Adrenal gland (tissue), 12 donors: ENCODE measurements around the gene TENM4. TPM values are rescaled to one million over a fixed set of nuclear protein-coding genes. Genes with fewer than 3 reads are reported as not detected.

Source experiments
- DNase-seq, 7 donors: peaks; one replicate each; pipeline ENCODE4 v3.0.0-alpha.2; 2019 to 2020
- H3K27ac ChIP-seq, 5 donors: fragments of 200-600 bp; sonication (generic) in 4 of 5; 1 replicate in 3 of 5; 2 replicates in 2 of 5; pipeline versions ENCODE4 v1.5.1 to v1.8.0; 2016 to 2020; ENCODE audit warnings: mild to moderate bottlenecking in 1 of 5
- H3K27me3 ChIP-seq: fragments of 200-600 bp; 2 replicates; pipeline ENCODE4 v1.8.0; 2021
- H3K36me3 ChIP-seq, 2 donors: fragments of 200-600 bp; replicated peaks in 1 of 2; 1 replicate in 1 of 2; 2 replicates in 1 of 2; pipeline versions ENCODE4 v1.5.1 to v1.8.0; 2018 to 2022
- H3K4me1 ChIP-seq, 2 donors: fragments of 200-600 bp; replicated peaks in 1 of 2; 1 replicate in 1 of 2; 2 replicates in 1 of 2; pipeline versions ENCODE4 v1.5.1 to v1.8.0; 2018 to 2021
- H3K4me3 ChIP-seq, 4 donors: fragments of 200-600 bp; sonication (generic) in 3 of 4; one replicate each; pipeline ENCODE4 v1.5.1; 2016 to 2018
- H3K9me3 ChIP-seq, 3 donors: fragments of 200-600 bp; sonication (generic) in 1 of 3; replicated peaks in 1 of 3; 1 replicate in 2 of 3; 2 replicates in 1 of 3; pipeline versions ENCODE4 v1.5.1 to v1.8.0; 2016 to 2021
- POLR2A ChIP-seq, 2 donors: fragments of 450-650 bp; IDR thresholded peaks; one replicate each; pipeline ENCODE4 v1.6.1; 2017; ENCODE audit warnings: antibody characterized with exemption in 2 of 2, mild to moderate bottlenecking in 2 of 2, moderate library complexity in 1 of 2
- WGBS, 4 donors: extraction: QIAGEN DNeasy Blood & Tissue Kit in 2 of 4; methylation state at CpG; one replicate each; pipeline versions ENCODE4 v1.1.5 to v1.1.7; 2013 to 2017; 5-methylcytosine and 5-hydroxymethylcytosine counted together
- intact Hi-C, 2 donors: fragments of 100-400 bp; cut with DNase I; formaldehyde crosslinking; loops; one replicate each; pipeline versions ENCODE4 v1.14.1 to v1.15.0; 2022 to 2023
- polyA plus RNA-seq, 3 donors: library from polyadenylated mRNA; stranded (reverse); fragments of 200-250 nt in 2 of 3; fragments of 350-450 nt in 1 of 3; fragmentation: Illumina TruSeq in 1 of 3; extraction: RNeasy Lipid Tissue Mini Kit (QIAGEN cat#74804) in 1 of 3; gene quantifications; one replicate each; pipeline ENCODE4 v1.2.3, GENCODE V29; 2013 to 2014
- total RNA-seq, 9 donors: library from RNA; depleted of rRNA in 4 of 9; stranded (reverse); fragments of >200 nt in 4 of 9; fragments of 120-200 nt in 1 of 9; fragmentation: NEBNext Ultra II Directional in 1 of 9; extraction: Animal tissue kit (Norgen Biotek cat#: 25700) in 1 of 9; gene quantifications; one replicate each; pipeline versions ENCODE4 v1.1.0 to v1.2.4, GENCODE V29; 2013 to 2023
- TF ChIP-seq, protein P1 (sequence below), 6 experiments: fragments of 450-650 bp in 4 of 6; fragments of 200-600 bp in 2 of 6; sonication (generic) in 1 of 6; IDR thresholded peaks; 1 replicate in 5 of 6; 2 replicates in 1 of 6; pipeline versions ENCODE4 v1.5.1 to v1.8.0; 2016 to 2021; ENCODE audit warnings: antibody characterized with exemption in 6 of 6, mild to moderate bottlenecking in 2 of 6, moderate library complexity in 1 of 6
- donor health status: healthy with polysubstance abuse.
- donor health status: Bipolar disorder and iron deficiency.
- donor health status: DM: yes; HTN: yes; CAD: no.
- donor health status: DM: no; HTN: no; CAD: no.
- donor health status: DM: no; HTN: no; CAD: no.
- donor health status: DM: yes; HTN: yes; CAD: no.

The TENM4 gene
- total and polyA plus RNA-seq, 12 donors: 0.74 to 24.9 (median 6.7) TPM

DNA sequence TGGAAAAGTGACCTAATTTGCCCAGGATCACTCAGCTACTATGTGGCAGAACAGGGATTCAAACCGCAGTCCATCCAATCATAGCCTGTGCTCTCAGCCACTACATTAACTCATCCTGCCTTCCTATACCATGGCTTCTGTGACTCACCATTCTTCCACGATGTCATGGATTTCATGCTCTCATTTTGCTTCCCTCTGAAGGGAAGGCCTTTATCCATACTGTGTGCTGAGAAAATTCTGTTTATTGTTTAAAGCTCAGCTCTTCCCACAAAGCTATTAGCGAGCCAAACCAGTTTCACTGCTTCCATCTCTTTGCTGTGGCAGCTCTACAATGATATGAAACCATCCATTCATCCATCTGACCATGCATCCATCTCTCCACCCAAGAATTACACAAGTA, 289.9 kb downstream of the TENM4 start:
- intact Hi-C loops: no loop called here
- 56 to 58% (median 57%) methylated on average over 3 of the region's 3 CpGs for WGBS, 4 donors

DNA sequence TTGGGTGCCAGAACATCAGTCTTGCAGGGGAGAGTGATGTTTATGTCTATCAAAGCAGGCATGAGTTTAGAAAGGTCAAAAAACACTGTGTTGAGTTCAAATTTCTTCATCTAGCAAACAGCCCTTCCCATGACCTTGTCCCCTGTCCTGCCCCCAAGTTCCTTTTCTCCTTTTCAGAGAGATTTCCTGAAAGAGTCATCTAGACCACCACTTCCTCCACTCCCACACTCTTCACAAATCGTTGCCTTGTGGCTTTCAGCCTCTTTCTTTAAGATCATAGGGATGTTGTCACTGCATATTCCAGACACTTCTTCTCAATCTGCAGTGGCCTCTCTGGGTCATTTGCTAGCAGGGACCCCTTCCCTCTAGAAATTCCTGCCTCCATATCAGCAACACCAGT, 290.5 kb downstream of the TENM4 start:
- H3K27me3 ChIP-seq: no peaks in the 10 kb centered on the region
- H3K9me3 ChIP-seq: no peaks in the 10 kb centered on the region
- no peak for DNase-seq
- no peaks in the 10 kb centered on the region for H3K4me1 ChIP-seq
- no peaks in the 10 kb centered on the region for H3K36me3 ChIP-seq
- H3K4me3 ChIP-seq: no peak overlapping the region
- WGBS, 4 donors: 17 to 48% (median 36%) methylated on average over 1 of the region's 1 CpG
- no peak overlapping the region for H3K27ac ChIP-seq
- TF ChIP-seq POLR2A (IDR thresholded peaks at IDR 0.05): no peak
- TF ChIP-seq, protein P1, sequence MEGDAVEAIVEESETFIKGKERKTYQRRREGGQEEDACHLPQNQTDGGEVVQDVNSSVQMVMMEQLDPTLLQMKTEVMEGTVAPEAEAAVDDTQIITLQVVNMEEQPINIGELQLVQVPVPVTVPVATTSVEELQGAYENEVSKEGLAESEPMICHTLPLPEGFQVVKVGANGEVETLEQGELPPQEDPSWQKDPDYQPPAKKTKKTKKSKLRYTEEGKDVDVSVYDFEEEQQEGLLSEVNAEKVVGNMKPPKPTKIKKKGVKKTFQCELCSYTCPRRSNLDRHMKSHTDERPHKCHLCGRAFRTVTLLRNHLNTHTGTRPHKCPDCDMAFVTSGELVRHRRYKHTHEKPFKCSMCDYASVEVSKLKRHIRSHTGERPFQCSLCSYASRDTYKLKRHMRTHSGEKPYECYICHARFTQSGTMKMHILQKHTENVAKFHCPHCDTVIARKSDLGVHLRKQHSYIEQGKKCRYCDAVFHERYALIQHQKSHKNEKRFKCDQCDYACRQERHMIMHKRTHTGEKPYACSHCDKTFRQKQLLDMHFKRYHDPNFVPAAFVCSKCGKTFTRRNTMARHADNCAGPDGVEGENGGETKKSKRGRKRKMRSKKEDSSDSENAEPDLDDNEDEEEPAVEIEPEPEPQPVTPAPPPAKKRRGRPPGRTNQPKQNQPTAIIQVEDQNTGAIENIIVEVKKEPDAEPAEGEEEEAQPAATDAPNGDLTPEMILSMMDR (IDR thresholded peaks at IDR 0.05): no peak
- intact Hi-C loops: no loop called here

More for the DNA sequence above, 289.9 kb downstream of the TENM4 start:
- no peaks in the 10 kb centered on the region for H3K36me3 ChIP-seq
- no peaks in the 10 kb centered on the region for H3K27me3 ChIP-seq
- no peak for DNase-seq
- TF ChIP-seq, protein P1 (IDR thresholded peaks at IDR 0.05): no peak
- TF ChIP-seq POLR2A (IDR thresholded peaks at IDR 0.05): no peak
- no peak overlapping the region for H3K27ac ChIP-seq
- H3K9me3 ChIP-seq: no peaks in the 10 kb centered on the region
- H3K4me1 ChIP-seq: no peaks in the 10 kb centered on the region
- no peak overlapping the region for H3K4me3 ChIP-seq

DNA sequence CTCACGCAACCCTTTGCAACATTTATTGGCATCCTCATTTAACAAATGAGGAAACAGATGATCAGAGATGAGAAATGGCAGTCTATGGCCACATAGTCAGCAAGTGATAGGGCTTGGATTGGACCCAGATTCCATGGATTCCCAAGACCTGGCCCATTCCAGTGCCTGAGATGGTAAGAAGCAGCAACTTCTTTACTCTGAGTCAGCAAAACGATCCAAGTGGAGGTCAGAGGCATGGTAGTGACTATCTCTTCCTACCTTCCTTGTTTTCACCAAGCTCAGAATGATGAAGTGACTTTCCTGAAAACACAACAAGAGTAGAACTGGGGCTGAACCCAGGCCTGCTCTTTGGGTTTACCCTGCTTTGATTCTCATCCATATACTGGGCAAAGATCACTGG, 293.1 kb downstream of the TENM4 start:
- Histone ChIP-seq H3K27me3 (no peaks in the 10 kb centered on the region), H3K36me3 (no peaks in the 10 kb centered on the region), H3K4me3 (no peak overlapping the region), H3K27ac (no peak overlapping the region), H3K9me3 (no peaks in the 10 kb centered on the region), H3K4me1 (no peaks in the 10 kb centered on the region)
- TF ChIP-seq POLR2A (IDR thresholded peaks at IDR 0.05): no peak
- TF ChIP-seq, protein P1 (IDR thresholded peaks at IDR 0.05): no peak
- 70 to 96% (median 79%) methylated on average over 2 of the region's 2 CpGs for WGBS, 4 donors
- intact Hi-C loops: no loop called here
- no peak for DNase-seq

DNA sequence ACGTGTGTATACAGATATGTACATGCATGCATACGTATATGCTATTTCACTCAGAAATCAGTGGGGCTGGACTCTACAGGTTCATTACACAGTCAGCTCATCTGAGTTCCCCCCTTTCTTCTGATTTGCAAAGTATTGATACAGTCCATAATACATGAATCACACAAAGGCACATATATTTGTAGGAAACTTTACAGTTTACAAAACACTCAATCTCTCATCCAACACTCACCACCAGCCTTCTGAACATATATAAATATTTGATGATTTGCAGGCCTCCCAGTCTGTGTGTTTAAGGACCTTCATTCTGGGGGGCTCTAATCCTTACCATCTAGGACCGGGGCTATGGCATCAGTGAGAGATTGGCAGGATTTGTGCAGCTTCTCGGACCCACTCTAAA, 293.8 kb downstream of the TENM4 start:
- no peak overlapping the region for H3K4me3 ChIP-seq
- H3K9me3 ChIP-seq: peaks cover 0 to 4% (median 0%) of the 10 kb centered on the region in 3 donors
- 88 to 97% (median 92%) methylated on average over 4 of the region's 4 CpGs for WGBS, 4 donors
- H3K27ac ChIP-seq: no peak overlapping the region
- no peaks in the 10 kb centered on the region for H3K36me3 ChIP-seq
- DNase-seq: no peak
- H3K27me3 ChIP-seq: no peaks in the 10 kb centered on the region
- no peaks in the 10 kb centered on the region for H3K4me1 ChIP-seq
- intact Hi-C loops: no loop called here
- TF ChIP-seq, protein P1 (IDR thresholded peaks at IDR 0.05): no peak
- no peak for TF ChIP-seq POLR2A (IDR thresholded peaks at IDR 0.05)
